Iris pigment epithelial cell (primary cell): Measurements from ENCODE around the gene TBXAS1.
A peak's percentile ranks its signal among the peaks of the same experiment; 100 is the strongest.

Experiments
- DNase-seq: peaks from one replicate; pipeline ENCODE4 v3.0.0-alpha.2; 2011; ENCODE audit warnings: low read depth

TBXAS1 gene

DNA sequence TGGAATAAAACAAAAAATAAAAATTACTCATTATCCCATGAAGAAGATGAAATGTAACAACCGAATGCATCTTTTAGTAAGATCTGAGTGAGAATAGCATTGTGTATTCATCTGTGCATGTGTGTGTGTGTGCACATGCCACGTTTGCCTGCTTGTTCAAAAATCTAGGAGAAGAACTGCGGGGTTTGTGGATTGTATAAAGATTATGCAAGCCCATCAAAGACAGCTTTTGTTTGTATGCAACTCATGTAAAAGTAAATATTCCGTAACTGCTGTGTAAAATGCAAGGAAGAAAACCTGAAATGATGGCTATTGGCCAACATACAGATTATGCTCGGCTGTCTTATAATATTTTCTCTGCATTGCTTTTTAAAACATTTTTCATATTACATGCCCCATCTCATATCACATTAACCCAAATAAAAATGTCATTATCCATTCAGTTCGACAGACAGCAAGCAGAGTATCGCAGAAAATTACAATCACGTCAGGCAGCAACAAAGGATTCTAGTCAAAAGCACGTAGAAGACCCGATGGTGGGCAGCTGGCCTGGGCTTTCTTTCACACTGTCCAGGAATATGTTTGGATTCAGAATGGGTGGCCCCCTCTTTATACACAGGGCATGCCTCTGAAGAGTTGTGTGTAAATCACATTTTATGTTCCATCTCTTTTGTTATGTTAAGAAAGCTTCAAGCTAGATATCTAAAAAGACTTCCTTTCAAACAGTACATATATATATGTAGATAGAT is 119.7 kb downstream of the TBXAS1 start:
- no peak for DNase-seq

GRCh38 chr7:139949629-139950028 is 120.6 kb downstream of the TBXAS1 start:
- DNase-seq: peak; percentile 23

DNA sequence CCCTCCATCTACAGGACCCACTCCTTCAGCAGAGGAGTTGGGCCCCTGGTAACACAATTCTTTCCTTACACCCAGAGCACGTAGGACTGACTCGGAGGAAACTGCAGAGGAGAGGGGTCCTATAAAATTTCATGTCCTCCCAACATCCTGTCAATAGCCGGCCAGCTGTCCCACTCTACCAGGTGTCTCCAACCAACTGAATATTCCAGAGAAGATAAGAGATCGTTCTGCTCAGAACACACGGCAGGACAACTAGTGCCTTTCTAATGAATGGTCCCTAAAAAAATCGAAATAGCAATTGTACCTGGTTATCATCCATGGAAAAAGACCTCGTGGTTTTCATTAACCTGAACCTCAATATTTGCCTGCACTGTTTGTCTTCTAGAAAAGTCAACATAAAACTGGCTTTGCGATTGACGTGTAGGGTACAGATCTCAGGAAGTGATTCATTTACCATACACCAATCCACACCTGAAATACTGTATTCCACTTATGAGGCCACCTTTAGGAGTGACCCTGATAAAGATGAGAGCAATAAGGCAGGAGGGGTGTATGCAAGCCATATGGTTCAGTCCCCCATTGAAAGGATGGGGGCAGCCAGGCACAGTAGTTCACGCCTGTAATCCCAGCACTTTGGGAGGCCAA is 121.9 kb downstream of the TBXAS1 start:
- DNase-seq: no peak

GRCh38 chr7:139953229-139953628 is 124.2 kb downstream of the TBXAS1 start:
- DNase-seq: no peak

DNA sequence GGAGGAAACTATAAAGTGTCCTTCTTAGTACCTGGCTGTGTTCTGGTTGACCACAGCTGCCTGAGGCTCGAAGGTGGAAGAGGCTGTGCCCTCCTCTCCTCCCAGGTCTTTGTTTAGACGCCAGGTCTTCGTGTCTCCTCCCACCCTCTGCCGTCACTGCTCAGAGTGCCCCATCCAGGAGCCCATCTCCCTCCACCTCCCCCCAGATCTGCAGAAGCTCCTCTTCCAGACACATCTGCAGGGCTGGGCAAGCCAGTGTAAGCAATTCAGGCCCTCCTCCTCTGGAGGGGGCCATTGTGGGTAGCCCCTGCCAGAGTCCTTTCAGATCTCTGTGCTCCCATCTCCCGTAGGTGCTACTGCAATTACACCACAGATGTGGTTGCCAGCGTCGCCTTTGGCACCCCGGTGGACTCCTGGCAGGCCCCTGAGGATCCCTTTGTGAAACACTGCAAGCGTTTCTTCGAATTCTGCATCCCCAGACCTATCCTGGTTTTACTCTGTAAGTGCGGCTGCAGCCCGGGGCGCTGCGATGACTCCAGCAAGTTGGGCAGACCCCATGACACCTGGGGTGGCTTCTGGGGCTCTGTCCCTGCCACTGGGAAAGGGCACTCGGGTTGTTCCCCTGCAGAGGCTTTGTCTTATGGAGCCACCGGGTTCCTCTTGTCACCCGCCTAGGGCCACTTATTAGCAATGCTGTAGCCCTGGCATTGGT is 126.2 kb downstream of the TBXAS1 start:
- DNase-seq: no peak

DNA sequence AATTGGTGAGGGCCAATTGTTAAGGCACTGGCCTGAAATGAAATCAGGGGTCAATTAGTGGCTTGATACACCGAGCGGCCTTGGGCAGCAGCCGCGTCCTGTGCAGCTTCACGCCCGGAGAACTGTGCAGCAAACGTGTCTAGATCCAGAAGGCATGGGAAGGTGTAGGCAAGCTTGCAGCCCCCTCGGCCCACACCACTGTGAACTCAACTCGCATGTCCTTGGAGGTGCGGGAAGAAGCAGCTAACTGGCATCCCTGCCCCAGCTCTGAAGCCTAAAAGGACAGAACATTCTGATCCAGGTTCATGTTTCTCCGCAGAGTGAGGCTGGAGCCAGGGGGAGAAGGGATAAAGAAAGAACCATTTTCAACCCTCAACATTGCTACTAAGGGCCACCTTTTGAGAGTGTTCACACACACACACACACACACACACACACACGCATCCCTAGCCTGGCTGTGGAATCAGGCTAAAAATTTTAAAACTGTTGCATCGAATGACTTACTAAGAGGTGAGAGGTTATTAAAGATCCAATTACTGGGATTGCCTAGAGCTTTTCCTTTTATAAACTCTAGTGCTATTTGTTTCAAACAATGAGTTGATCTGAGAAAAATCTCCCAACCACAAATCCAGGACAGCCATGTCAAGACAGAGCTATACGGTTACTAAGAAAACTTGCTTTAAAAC is 129.7 kb downstream of the TBXAS1 start:
- peak; percentile 74 for DNase-seq

DNA sequence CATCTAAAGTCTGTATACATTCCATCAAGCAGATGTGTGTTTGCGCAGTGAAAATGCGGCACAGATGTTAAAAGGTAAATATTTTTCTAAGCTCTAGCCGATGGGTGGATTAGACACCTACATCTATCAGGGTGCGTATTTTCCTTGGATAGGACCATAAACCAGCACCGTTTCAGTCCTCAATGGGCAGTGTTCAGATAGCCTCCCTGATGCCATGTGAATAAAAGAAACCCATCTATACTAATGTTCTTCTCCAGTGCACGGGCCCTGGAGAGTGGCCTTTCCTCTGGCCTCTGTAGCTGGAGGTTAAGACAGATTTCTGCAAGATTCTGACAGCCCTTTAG is 130.2 kb downstream of the TBXAS1 start:
- no peak for DNase-seq

GRCh38 chr7:139959718-139960117 is 130.7 kb downstream of the TBXAS1 start:
- no peak for DNase-seq

- DNase-seq: peak; percentile 54
Observed at GRCh38 chr7:139960157-139960556, 131.1 kb downstream of the TBXAS1 start.

- no peak for DNase-seq
Observed at GRCh38 chr7:139965942-139966628, 137.0 kb downstream of the TBXAS1 start.

- DNase-seq: no peak
Observed at GRCh38 chr7:139966949-139967348, 137.9 kb downstream of the TBXAS1 start.

DNA sequence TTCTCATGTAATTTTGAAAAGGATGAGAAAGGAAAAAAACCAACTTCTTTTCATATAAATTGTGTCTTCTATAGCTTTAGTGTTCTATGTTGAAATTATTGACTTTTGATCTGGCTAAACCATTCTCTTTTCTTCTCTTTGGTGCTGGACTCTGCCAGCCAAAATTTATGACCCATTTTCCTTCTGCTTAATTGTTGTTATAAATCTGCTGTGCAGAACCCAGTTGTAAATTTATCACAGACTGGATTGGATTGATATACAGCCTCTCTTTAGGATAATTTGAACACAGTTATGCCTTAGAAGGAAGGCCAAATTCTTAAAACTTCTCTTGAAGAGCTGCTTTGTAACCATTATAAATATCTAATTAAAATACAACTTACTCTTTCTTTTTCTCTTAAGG is 139.9 kb downstream of the TBXAS1 start:
- no peak for DNase-seq

- no peak for DNase-seq
Observed at GRCh38 chr7:139972029-139972428, 143.0 kb downstream of the TBXAS1 start.

DNA sequence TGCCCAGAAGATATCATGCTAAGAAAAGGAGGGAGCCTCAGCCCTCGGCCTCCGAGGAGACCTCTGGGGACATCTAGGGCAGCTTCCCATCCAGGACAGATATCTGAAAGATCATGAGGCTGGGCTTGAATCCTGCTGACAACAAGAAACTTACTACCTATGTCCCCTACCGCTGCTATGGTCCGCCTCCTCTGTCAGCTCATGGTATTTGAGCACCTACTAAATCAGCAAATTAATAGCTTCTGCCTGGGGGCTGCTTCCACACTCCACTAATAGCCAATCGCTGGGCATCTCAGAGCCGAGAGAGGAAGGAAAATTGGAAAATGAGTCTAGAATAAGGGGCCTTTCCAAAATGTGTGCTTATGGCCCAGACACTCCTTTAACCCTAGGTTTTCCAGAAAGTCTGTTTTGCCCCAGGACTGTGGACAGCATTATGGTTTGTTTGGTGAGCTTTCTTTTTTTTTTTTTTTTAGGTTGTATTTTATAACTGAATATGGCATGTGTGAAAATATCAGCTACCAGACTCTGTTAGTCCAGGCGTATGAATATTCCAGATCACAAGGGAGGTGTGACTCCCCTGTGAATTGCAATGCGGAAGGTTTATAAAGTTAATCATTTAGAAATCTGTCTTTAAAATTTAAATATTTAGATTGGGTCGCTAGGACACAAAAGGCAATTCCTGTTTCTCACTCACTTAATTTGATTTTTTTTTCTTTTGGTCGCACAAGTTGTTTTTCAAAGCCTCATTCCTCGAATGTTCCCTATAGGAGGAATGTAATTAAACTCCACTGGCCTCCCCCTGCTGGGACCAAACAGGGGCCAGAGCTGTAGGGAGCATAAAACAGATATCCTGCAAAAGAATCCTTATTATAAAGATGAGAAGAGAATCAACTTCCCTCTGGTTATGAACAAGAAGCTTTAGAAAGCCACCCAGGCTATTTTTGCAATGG is 144.3 kb downstream of the TBXAS1 start:
- no peak for DNase-seq

DNA sequence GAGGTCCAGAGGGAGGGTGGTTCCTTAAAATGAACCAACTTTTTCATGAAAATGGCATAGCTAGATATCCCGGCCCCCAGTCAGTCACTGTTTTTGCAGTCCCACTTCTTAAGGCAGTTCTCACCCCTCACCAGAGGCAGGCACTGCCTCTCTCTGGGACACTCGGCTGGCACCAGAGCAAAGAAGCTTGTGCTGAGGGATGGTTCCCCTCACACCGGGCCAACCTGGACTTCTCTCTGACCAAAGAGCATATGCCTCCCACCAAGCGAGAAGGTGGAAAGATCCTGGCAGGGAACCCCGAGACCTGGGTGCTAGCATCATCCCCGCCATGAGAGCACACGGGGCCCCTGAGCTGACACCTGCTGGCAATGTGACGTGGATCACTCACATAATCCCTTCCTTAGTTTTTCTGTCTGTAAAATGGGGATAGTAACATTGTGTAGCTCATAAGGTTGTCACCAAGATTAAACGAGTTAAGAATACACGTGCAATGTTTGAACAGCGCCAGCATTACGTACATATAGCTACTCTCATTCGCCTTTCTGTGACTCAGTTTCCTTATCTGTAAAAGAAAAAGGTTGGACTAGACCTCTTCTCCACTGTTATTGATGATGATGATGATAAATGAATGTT is 145.2 kb downstream of the TBXAS1 start:
- DNase-seq: no peak

GRCh38 chr7:139976055-139976837 is 147.2 kb downstream of the TBXAS1 start:
- no peak for DNase-seq

- no peak for DNase-seq
Observed at GRCh38 chr7:139976838-139977656, 148.0 kb downstream of the TBXAS1 start.

DNA sequence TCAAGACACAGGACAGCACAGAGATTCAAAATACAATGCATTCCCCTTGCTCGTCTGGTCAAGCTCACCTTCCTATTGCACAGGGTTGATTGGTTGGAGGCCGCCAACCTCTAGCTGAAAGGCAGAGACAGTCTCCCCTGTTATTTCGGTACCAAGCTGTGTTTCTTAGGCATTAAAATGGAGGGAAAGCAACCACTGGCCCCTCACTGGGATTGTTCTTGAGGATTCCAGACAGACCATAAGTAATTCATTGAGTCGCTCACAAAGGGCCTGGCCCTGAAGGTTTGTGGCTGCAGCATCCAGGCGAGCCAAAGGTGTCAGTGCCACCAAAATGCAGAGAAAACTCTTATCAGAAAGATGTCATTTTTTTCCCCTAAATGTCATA is 152.4 kb downstream of the TBXAS1 start:
- no peak for DNase-seq
